GM23338 (cell line): ENCODE results near the gene ELMO2. TPM values are rescaled to one million over a fixed set of nuclear protein-coding genes. Genes with fewer than 3 reads are reported as not detected.

Source experiments
- ATAC-seq: fragments of 200-7000 bp; cut with Tn5 transposase; 3 replicates; pipeline ENCODE4 v1.9.1; 2020
- DNase-seq: peaks from one replicate; pipeline ENCODE4 v3.0.0-alpha.2; 2015; ENCODE audit warnings: low spot score
- H2AFZ ChIP-seq: fragments of 200-600 bp; sonication (generic); 2 replicates; pipeline ENCODE4 v1.8.0; 2016; ENCODE audit warnings: antibody characterized with exemption, mild to moderate bottlenecking, moderate library complexity
- H3F3A ChIP-seq: fragments of 200-600 bp; sonication (generic); replicated peaks from 2 replicates; pipeline ENCODE4 v1.8.0; 2017; ENCODE audit warnings: antibody characterized with exemption, mixed run types, low read depth
- H3K27ac ChIP-seq: fragments of 200-600 bp; sonication (generic); 2 replicates; pipeline ENCODE4 v1.6.1; 2016; ENCODE audit warnings: low read depth
- H3K27me3 ChIP-seq: fragments of 200-600 bp; sonication (generic); 2 replicates; pipeline ENCODE4 v1.8.0; 2016; ENCODE audit warnings: mild to moderate bottlenecking, mixed run types, moderate library complexity; ENCODE audit not compliant: insufficient read depth
- H3K36me3 ChIP-seq: fragments of 200-600 bp; sonication (generic); 2 replicates; pipeline ENCODE4 v1.8.0; 2016; ENCODE audit warnings: mild to moderate bottlenecking; ENCODE audit not compliant: insufficient read depth
- H3K4me1 ChIP-seq: fragments of 200-600 bp; sonication (generic); 2 replicates; pipeline ENCODE4 v1.8.0; 2016; ENCODE audit warnings: mild to moderate bottlenecking, moderate library complexity; ENCODE audit not compliant: insufficient read depth
- H3K4me2 ChIP-seq: fragments of 200-600 bp; sonication (generic); 2 replicates; pipeline ENCODE4 v1.7.1; 2017; ENCODE audit warnings: mixed run types
- H3K4me3 ChIP-seq: fragments of 200-600 bp; sonication (generic); 2 replicates; pipeline ENCODE4 v1.6.1; 2016; ENCODE audit warnings: mixed run types
- H3K79me2 ChIP-seq: fragments of 200-600 bp; sonication (generic); replicated peaks from 2 replicates; pipeline ENCODE4 v1.8.0; 2017; ENCODE audit warnings: mild to moderate bottlenecking; ENCODE audit not compliant: insufficient read depth
- H3K9me2 ChIP-seq: fragments of 200-600 bp; sonication (generic); 2 replicates; pipeline ENCODE4 v1.8.0; 2017; ENCODE audit not compliant: insufficient read depth
- H4K20me1 ChIP-seq: fragments of 200-600 bp; sonication (generic); replicated peaks from 2 replicates; pipeline ENCODE4 v1.8.0; 2017; ENCODE audit warnings: mild to moderate bottlenecking; ENCODE audit not compliant: insufficient read depth
- H3K27ac Mint-ChIP-seq: 2 replicates; pipeline ENCODE4 v1.8.0; 2020; ENCODE audit warnings: inconsistent platforms, mild to moderate bottlenecking, moderate library complexity, mixed read lengths
- H3K27me3 Mint-ChIP-seq: 3 replicates; pipeline ENCODE4 v1.8.0; 2022; ENCODE audit warnings: low read depth, mild to moderate bottlenecking, moderate library complexity, mixed read lengths, inconsistent platforms; ENCODE audit not compliant: insufficient read depth, poor library complexity
- H3K36me3 Mint-ChIP-seq: 3 replicates; pipeline ENCODE4 v1.8.0; 2021; ENCODE audit warnings: low read depth, mild to moderate bottlenecking, inconsistent platforms, moderate library complexity, mixed read lengths
- H3K4me1 Mint-ChIP-seq: 3 replicates; pipeline ENCODE4 v1.8.0; 2020; ENCODE audit warnings: mild to moderate bottlenecking, inconsistent platforms, mixed read lengths
- H3K4me3 Mint-ChIP-seq: 3 replicates; pipeline ENCODE4 v1.8.0; 2021; ENCODE audit warnings: moderate library complexity, mild to moderate bottlenecking, inconsistent platforms, mixed read lengths
- H3K9me3 Mint-ChIP-seq: 3 replicates; pipeline ENCODE4 v1.8.0; 2020; ENCODE audit warnings: moderate library complexity, mild to moderate bottlenecking, inconsistent platforms, mixed read lengths
- CREB1 ChIP-seq: fragments of 250-450 bp; sonication (Bioruptor Pico); IDR thresholded peaks from 2 replicates; pipeline ENCODE4 v1.5.0; 2020; ENCODE audit warnings: low read depth, mild to moderate bottlenecking, moderate library complexity
- ETS1 ChIP-seq: IDR thresholded peaks from 2 replicates; pipeline ENCODE4 v1.6.1; 2016; ENCODE audit warnings: antibody characterized with exemption
- EZH2 ChIP-seq: fragments of 200-600 bp; sonication (generic); IDR thresholded peaks from one replicate; pipeline ENCODE4 v1.8.0; 2017; ENCODE audit warnings: antibody characterized with exemption, mild to moderate bottlenecking, low read depth; ENCODE audit not compliant: unreplicated experiment
- EZH2phosphoT487 ChIP-seq: fragments of 200-600 bp; sonication (generic); IDR thresholded peaks from one replicate; pipeline ENCODE4 v1.8.1; 2018; ENCODE audit warnings: antibody characterized with exemption; ENCODE audit not compliant: unreplicated experiment
- JUNB ChIP-seq: IDR thresholded peaks from one replicate; pipeline ENCODE4 v1.6.1; 2016; ENCODE audit warnings: antibody characterized with exemption; ENCODE audit not compliant: unreplicated experiment
- REST ChIP-seq: IDR thresholded peaks from one replicate; pipeline ENCODE4 v1.6.1; 2018; ENCODE audit warnings: antibody characterized with exemption; ENCODE audit not compliant: unreplicated experiment
- STAT1 ChIP-seq: IDR thresholded peaks from one replicate; pipeline ENCODE4 v1.6.1; 2016; ENCODE audit warnings: antibody characterized with exemption; ENCODE audit not compliant: unreplicated experiment
- ZNF114 ChIP-seq: fragments of 250-450 bp; sonication (Bioruptor Pico); IDR thresholded peaks from 2 replicates; pipeline ENCODE4 v1.5.0; 2020; ENCODE audit warnings: mild to moderate bottlenecking, moderate library complexity
- polyA plus RNA-seq: library from polyadenylated mRNA; unstranded; fragments of >200 nt; fragmentation: Nextera tagmentation; extraction: Ambion mirVana; gene quantifications from 2 replicates; pipeline ENCODE4 v1.2.1, GENCODE V29; 2016
- total RNA-seq: library from RNA; depleted of rRNA; stranded (reverse); fragments of >200 nt; shearing (Covaris generic); gene quantifications from 2 replicates; pipeline ENCODE4 v1.2.3, GENCODE V29; 2014
- TF ChIP-seq, protein P1 (sequence below), 2 experiments: fragments of 200-600 bp in 1 of 2; sonication (generic) in 1 of 2; conservative IDR thresholded peaks; 2 replicates each; pipeline versions ENCODE4 v1.5.1 to v1.6.1; 2016 to 2017; ENCODE audit warnings: antibody characterized with exemption in 2 of 2, low read depth in 2 of 2, mild to moderate bottlenecking in 2 of 2, moderate library complexity in 1 of 2
- TF ChIP-seq, protein P2 (sequence below): fragments of 250-450 bp; sonication (Bioruptor Pico); IDR thresholded peaks from 2 replicates; pipeline ENCODE4 v1.5.0; 2020; ENCODE audit warnings: mild to moderate bottlenecking, moderate library complexity

Gene ELMO2
- total and polyA plus RNA-seq, 2 experiments from 2014 or later = 15.1 to 44.1 TPM

GRCh38 chr20:46427384-46427783 is 21.0 kb upstream of the ELMO2 start:
- Histone ChIP-seq H3K9me2 (no peaks in the 10 kb centered on the region), H3K4me3 (no peak overlapping the region), H3K27me3 (no peaks in the 10 kb centered on the region), H3K4me1 (no peaks in the 10 kb centered on the region; the same call in 1 of the 2 replicates), H4K20me1 (no peaks in the 10 kb centered on the region; the same call in 1 of the 2 replicates), H3F3A (no peaks in the 10 kb centered on the region), H3K79me2 (no peaks in the 10 kb centered on the region), H3K36me3 (no peaks in the 10 kb centered on the region), H3K27ac (no peak overlapping the region), H3K4me2 (no peak overlapping the region), H2AFZ (no peak overlapping the region)
- DNase-seq (no peak), ATAC-seq (no peak)
- Mint-ChIP-seq H3K36me3 (no peaks in the 10 kb centered on the region), H3K9me3 (no peaks in the 10 kb centered on the region), H3K27me3 (no peaks in the 10 kb centered on the region), H3K4me3 (no peak overlapping the region), H3K4me1 (peaks cover 11% of the 10 kb centered on the region), H3K27ac (no peak overlapping the region)
- TF ChIP-seq EZH2 = no peak
- TF ChIP-seq REST = no peak
- no peak for TF ChIP-seq EZH2phosphoT487
- TF ChIP-seq STAT1 = no peak
- no peak for TF ChIP-seq JUNB
- TF ChIP-seq CREB1 (CRISPR knock-in tag) = no peak
- TF ChIP-seq ETS1 = no peak
- TF ChIP-seq, protein P1, sequence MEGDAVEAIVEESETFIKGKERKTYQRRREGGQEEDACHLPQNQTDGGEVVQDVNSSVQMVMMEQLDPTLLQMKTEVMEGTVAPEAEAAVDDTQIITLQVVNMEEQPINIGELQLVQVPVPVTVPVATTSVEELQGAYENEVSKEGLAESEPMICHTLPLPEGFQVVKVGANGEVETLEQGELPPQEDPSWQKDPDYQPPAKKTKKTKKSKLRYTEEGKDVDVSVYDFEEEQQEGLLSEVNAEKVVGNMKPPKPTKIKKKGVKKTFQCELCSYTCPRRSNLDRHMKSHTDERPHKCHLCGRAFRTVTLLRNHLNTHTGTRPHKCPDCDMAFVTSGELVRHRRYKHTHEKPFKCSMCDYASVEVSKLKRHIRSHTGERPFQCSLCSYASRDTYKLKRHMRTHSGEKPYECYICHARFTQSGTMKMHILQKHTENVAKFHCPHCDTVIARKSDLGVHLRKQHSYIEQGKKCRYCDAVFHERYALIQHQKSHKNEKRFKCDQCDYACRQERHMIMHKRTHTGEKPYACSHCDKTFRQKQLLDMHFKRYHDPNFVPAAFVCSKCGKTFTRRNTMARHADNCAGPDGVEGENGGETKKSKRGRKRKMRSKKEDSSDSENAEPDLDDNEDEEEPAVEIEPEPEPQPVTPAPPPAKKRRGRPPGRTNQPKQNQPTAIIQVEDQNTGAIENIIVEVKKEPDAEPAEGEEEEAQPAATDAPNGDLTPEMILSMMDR (conservative IDR thresholded peaks at IDR 0.05; ENCODE audit: low read depth in 2 of 2) = no peak
- TF ChIP-seq ZNF114 (CRISPR knock-in tag) = no peak
- TF ChIP-seq, protein P2, sequence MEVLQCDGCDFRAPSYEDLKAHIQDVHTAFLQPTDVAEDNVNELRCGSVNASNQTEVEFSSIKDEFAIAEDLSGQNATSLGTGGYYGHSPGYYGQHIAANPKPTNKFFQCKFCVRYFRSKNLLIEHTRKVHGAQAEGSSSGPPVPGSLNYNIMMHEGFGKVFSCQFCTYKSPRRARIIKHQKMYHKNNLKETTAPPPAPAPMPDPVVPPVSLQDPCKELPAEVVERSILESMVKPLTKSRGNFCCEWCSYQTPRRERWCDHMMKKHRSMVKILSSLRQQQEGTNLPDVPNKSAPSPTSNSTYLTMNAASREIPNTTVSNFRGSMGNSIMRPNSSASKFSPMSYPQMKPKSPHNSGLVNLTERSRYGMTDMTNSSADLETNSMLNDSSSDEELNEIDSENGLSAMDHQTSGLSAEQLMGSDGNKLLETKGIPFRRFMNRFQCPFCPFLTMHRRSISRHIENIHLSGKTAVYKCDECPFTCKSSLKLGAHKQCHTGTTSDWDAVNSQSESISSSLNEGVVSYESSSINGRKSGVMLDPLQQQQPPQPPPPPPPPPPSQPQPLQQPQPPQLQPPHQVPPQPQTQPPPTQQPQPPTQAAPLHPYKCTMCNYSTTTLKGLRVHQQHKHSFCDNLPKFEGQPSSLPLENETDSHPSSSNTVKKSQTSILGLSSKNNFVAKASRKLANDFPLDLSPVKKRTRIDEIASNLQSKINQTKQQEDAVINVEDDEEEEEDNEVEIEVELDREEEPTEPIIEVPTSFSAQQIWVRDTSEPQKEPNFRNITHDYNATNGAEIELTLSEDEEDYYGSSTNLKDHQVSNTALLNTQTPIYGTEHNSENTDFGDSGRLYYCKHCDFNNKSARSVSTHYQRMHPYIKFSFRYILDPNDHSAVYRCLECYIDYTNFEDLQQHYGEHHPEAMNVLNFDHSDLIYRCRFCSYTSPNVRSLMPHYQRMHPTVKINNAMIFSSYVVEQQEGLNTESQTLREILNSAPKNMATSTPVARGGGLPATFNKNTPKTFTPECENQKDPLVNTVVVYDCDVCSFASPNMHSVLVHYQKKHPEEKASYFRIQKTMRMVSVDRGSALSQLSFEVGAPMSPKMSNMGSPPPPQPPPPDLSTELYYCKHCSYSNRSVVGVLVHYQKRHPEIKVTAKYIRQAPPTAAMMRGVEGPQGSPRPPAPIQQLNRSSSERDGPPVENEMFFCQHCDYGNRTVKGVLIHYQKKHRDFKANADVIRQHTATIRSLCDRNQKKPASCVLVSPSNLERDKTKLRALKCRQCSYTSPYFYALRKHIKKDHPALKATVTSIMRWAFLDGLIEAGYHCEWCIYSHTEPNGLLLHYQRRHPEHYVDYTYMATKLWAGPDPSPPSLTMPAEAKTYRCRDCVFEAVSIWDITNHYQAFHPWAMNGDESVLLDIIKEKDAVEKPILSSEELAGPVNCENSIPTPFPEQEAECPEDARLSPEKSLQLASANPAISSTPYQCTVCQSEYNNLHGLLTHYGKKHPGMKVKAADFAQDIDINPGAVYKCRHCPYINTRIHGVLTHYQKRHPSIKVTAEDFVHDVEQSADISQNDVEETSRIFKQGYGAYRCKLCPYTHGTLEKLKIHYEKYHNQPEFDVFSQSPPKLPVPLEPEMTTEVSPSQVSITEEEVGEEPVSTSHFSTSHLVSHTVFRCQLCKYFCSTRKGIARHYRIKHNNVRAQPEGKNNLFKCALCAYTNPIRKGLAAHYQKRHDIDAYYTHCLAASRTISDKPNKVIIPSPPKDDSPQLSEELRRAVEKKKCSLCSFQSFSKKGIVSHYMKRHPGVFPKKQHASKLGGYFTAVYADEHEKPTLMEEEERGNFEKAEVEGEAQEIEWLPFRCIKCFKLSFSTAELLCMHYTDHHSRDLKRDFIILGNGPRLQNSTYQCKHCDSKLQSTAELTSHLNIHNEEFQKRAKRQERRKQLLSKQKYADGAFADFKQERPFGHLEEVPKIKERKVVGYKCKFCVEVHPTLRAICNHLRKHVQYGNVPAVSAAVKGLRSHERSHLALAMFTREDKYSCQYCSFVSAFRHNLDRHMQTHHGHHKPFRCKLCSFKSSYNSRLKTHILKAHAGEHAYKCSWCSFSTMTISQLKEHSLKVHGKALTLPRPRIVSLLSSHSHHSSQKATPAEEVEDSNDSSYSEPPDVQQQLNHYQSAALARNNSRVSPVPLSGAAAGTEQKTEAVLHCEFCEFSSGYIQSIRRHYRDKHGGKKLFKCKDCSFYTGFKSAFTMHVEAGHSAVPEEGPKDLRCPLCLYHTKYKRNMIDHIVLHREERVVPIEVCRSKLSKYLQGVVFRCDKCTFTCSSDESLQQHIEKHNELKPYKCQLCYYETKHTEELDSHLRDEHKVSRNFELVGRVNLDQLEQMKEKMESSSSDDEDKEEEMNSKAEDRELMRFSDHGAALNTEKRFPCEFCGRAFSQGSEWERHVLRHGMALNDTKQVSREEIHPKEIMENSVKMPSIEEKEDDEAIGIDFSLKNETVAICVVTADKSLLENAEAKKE (CRISPR knock-in tag) = no peak
